Measurements from ENCODE around the gene KLF16.
"Not testable (repeated sequence)": the region's sequence is repeated elsewhere in the genome, so short reads cannot be mapped to it uniquely, and the experiment has no call there.

KLF16 gene

GRCh38 chr19:1896508-1896907 is 33.1 kb upstream of the KLF16 start:
- Mint-ChIP-seq H3K36me3 (ENCODE audit: low read depth) (no peaks in the 10 kb centered on the region), H3K27me3 (ENCODE audit: low read depth) (no peaks in the 10 kb centered on the region), H3K9me3 (no peaks in the 10 kb centered on the region), H3K4me1 (ENCODE audit: low read depth) (peaks cover 25% of the 10 kb centered on the region), H3K4me3 (peak overlapping the region; percentile 88), H3K27ac (peak overlapping the region; percentile 98)
- DNase-seq (ENCODE audit: low spot score) = no peak

GRCh38 chr19:1893791-1894190 is 30.4 kb upstream of the KLF16 start:
- H3K4me3 Mint-ChIP-seq = peak overlapping the region; percentile 16

GRCh38 chr19:1889907-1890306 is 26.5 kb upstream of the KLF16 start:
- Mint-ChIP-seq H3K4me1 (ENCODE audit: low read depth) (peaks cover 12% of the 10 kb centered on the region), H3K4me3 (no peak overlapping the region), H3K36me3 (ENCODE audit: low read depth) (no peaks in the 10 kb centered on the region), H3K27ac (peak overlapping the region; percentile 18), H3K9me3 (no peaks in the 10 kb centered on the region), H3K27me3 (ENCODE audit: low read depth) (no peaks in the 10 kb centered on the region)
- DNase-seq (ENCODE audit: low spot score) = no peak

More at GRCh38 chr19:1893791-1894190, 30.4 kb upstream of the KLF16 start:
- peak overlapping the region; percentile 67 for H3K27ac Mint-ChIP-seq
- no peaks in the 10 kb centered on the region for H3K9me3 Mint-ChIP-seq
- no peaks in the 10 kb centered on the region for H3K36me3 Mint-ChIP-seq (ENCODE audit: low read depth)
- DNase-seq (ENCODE audit: low spot score) = no peak
- no peaks in the 10 kb centered on the region for H3K27me3 Mint-ChIP-seq (ENCODE audit: low read depth)
- peaks cover 28% of the 10 kb centered on the region for H3K4me1 Mint-ChIP-seq (ENCODE audit: low read depth)

- Mint-ChIP-seq H3K27me3 (ENCODE audit: low read depth) (no peaks in the 10 kb centered on the region), H3K36me3 (ENCODE audit: low read depth) (peaks cover 13% of the 10 kb centered on the region), H3K4me3 (no peak overlapping the region), H3K27ac (no peak overlapping the region), H3K9me3 (no peaks in the 10 kb centered on the region), H3K4me1 (ENCODE audit: low read depth) (peaks cover 18% of the 10 kb centered on the region)
- DNase-seq (ENCODE audit: low spot score) = no peak
These were observed 25.0 kb upstream of the KLF16 start for GRCh38 chr19:1888385-1888784.

GRCh38 chr19:1886360-1886759 is 23.0 kb upstream of the KLF16 start:
- not testable (repeated sequence) for H3K9me3 Mint-ChIP-seq; DNase-seq (ENCODE audit: low spot score); H3K27me3 Mint-ChIP-seq (ENCODE audit: low read depth); H3K4me3 Mint-ChIP-seq; H3K27ac Mint-ChIP-seq
- Mint-ChIP-seq H3K36me3 (ENCODE audit: low read depth) (peaks cover 22% of the 10 kb centered on the region), H3K4me1 (ENCODE audit: low read depth) (peaks cover 33% of the 10 kb centered on the region)

- H3K9me3 Mint-ChIP-seq; H3K27me3 Mint-ChIP-seq (ENCODE audit: low read depth): not testable (repeated sequence)
- Mint-ChIP-seq H3K27ac (peak within 1 kb of the TSS; percentile 98), H3K4me3 (peak within 1 kb of the TSS; percentile 98), H3K36me3 (ENCODE audit: low read depth) (peaks cover 22% of the 10 kb centered on the region), H3K4me1 (ENCODE audit: low read depth) (peaks cover 33% of the 10 kb centered on the region)
- peak; percentile 90 for DNase-seq (ENCODE audit: low spot score)
These were observed 22.2 kb upstream of the KLF16 start, which contains the start of gene ABHD17A for GRCh38 chr19:1885398-1886119. Gene ABHD17A (minus strand): TSS chr19:1885496. CDS start chr19:1881566, 3,930 bp downstream.

- Mint-ChIP-seq H3K4me1 (ENCODE audit: low read depth) (peaks cover 30% of the 10 kb centered on the region), H3K27ac (peak overlapping the region; percentile 98), H3K27me3 (ENCODE audit: low read depth) (no peaks in the 10 kb centered on the region), H3K36me3 (ENCODE audit: low read depth) (peaks cover 26% of the 10 kb centered on the region), H3K9me3 (no peaks in the 10 kb centered on the region), H3K4me3 (peak overlapping the region; percentile 98)
- no peak for DNase-seq (ENCODE audit: low spot score)
These were observed 21.4 kb upstream of the KLF16 start for GRCh38 chr19:1884719-1885334.

- H3K4me3 Mint-ChIP-seq = peak overlapping the region; percentile 98
- no peak for DNase-seq (ENCODE audit: low spot score)
- peaks cover 30% of the 10 kb centered on the region for H3K4me1 Mint-ChIP-seq (ENCODE audit: low read depth)
- no peaks in the 10 kb centered on the region for H3K27me3 Mint-ChIP-seq (ENCODE audit: low read depth)
- peak overlapping the region; percentile 98 for H3K27ac Mint-ChIP-seq
- H3K9me3 Mint-ChIP-seq = no peaks in the 10 kb centered on the region
- H3K36me3 Mint-ChIP-seq (ENCODE audit: low read depth) = peaks cover 26% of the 10 kb centered on the region
These were observed 20.9 kb upstream of the KLF16 start for GRCh38 chr19:1884291-1884718.

- Mint-ChIP-seq H3K36me3 (ENCODE audit: low read depth) (peaks cover 26% of the 10 kb centered on the region), H3K9me3 (no peaks in the 10 kb centered on the region), H3K4me1 (ENCODE audit: low read depth) (peaks cover 30% of the 10 kb centered on the region), H3K4me3 (peak overlapping the region; percentile 98), H3K27ac (peak overlapping the region; percentile 98), H3K27me3 (ENCODE audit: low read depth) (no peaks in the 10 kb centered on the region)
- no peak for DNase-seq (ENCODE audit: low spot score)
These were observed 20.4 kb upstream of the KLF16 start for GRCh38 chr19:1883784-1884183.

- H3K4me1 Mint-ChIP-seq (ENCODE audit: low read depth) = peaks cover 30% of the 10 kb centered on the region
- H3K27me3 Mint-ChIP-seq (ENCODE audit: low read depth) = no peaks in the 10 kb centered on the region
- no peak for DNase-seq (ENCODE audit: low spot score)
- H3K4me3 Mint-ChIP-seq = peak overlapping the region; percentile 98
- H3K27ac Mint-ChIP-seq = peak overlapping the region; percentile 98
- H3K36me3 Mint-ChIP-seq (ENCODE audit: low read depth) = peaks cover 26% of the 10 kb centered on the region
- H3K9me3 Mint-ChIP-seq = no peaks in the 10 kb centered on the region
These were observed 19.7 kb upstream of the KLF16 start for GRCh38 chr19:1882786-1883692.

GRCh38 chr19:1882089-1882785 is 18.9 kb upstream of the KLF16 start:
- Mint-ChIP-seq H3K4me1 (ENCODE audit: low read depth) (peaks cover 26% of the 10 kb centered on the region), H3K9me3 (no peaks in the 10 kb centered on the region), H3K27me3 (ENCODE audit: low read depth) (no peaks in the 10 kb centered on the region), H3K4me3 (peak overlapping the region; percentile 98), H3K36me3 (ENCODE audit: low read depth) (peaks cover 26% of the 10 kb centered on the region), H3K27ac (peak overlapping the region; percentile 98)
- DNase-seq (ENCODE audit: low spot score) = peak; percentile 75

- H3K27ac Mint-ChIP-seq = peak overlapping the region; percentile 98
- H3K36me3 Mint-ChIP-seq (ENCODE audit: low read depth) = peaks cover 26% of the 10 kb centered on the region
- DNase-seq (ENCODE audit: low spot score); H3K9me3 Mint-ChIP-seq; H3K27me3 Mint-ChIP-seq (ENCODE audit: low read depth): not testable (repeated sequence)
- peaks cover 26% of the 10 kb centered on the region for H3K4me1 Mint-ChIP-seq (ENCODE audit: low read depth)
- H3K4me3 Mint-ChIP-seq = peak overlapping the region; percentile 98
These were observed 18.2 kb upstream of the KLF16 start for GRCh38 chr19:1881393-1882088.

Data from T-helper 2 cell treated with Interferon-gamma antibody and Interleukin-4, amounts not matched to agents 5 μg/mL and 100 μg/mL, for 36 hours (primary cell).